GM19452 (cell line): Measurements from ENCODE around the gene ZEB2.

Source experiments
- ATAC-seq: cut with Tn5 transposase; IDR thresholded peaks from one replicate; pipeline ENCODE4 v1.9.1; 2021; ENCODE audit not compliant: unreplicated experiment

ZEB2 gene

DNA sequence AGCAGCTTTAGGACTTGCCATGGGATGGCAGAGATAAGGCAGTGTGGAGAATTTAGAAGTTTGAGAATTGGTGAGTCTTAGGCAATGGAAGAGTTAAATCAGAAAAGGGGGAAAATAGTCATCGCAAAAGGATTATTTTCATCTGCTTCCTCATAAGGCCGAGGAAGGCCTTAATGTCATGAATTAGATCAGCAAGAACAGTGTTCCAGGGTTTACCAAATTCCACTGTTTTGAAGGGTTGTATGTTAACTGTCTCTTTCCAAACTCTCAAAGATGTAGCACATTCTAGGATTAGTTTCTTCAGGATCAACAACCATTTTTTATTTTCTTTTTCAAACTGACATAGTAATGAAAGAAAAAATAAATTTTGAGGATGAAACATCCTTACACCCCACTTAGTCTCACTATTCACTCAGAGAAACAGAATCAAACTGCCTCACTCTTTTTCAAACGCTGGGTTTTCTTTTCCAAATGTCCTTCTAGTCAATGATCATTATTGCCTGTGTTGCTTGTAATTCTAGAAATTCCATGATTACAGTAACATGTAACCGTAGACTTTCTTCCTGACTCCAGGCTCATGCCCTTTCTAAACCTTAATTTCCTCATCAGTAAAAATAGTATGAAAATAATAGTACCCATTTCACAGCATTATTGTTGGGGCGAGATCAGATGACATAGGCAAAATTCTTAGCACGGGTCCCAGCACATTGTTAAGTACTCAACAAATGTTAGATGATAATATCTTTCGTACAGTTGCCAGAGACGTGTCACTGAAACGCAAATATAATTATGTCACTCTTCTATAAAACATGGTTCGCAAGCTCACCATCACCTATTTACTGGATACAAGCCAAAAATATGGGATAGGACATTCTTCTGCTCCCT lies 23.6 kb downstream of the ZEB2 start:
- no peak for ATAC-seq

DNA sequence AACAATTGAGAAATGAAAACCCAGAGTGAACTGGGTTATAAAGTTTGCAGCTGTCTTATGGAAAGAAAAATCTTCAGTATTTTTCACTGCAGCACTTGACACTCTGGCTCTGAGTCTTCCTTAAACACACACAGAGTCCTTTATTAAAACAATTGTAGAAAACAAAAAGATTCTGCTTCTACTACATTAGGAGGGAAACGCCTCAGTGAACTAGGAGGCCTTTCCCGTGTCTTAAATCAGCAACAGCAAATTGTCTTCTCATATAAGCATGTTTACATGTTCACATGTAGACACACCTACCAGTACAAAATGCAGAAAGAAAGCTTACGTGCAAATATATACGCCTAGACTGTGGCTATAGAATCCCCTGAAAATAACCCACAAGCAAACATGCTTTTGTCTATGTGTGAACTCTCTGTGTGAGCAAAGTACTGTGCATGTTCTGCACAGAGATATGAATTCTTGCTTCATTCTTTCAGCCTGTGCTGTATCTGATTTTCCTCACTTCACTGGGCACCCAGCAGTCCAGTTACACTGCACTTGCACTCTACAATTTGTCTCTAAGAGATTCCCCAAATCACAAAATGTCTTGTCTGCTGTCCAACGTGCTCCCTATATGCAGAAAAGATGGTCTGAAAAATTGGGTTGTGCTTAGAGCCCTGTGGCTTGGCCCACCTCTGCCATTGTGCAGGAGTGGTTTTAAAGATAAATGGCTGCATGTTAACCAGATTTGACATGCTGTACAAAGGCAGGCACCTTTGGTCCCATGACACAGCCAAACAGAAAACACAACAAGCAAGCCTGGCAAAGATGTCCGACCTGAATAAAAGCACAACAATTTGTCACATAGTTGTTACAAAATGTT lies 24.5 kb downstream of the ZEB2 start:
- no peak for ATAC-seq

DNA sequence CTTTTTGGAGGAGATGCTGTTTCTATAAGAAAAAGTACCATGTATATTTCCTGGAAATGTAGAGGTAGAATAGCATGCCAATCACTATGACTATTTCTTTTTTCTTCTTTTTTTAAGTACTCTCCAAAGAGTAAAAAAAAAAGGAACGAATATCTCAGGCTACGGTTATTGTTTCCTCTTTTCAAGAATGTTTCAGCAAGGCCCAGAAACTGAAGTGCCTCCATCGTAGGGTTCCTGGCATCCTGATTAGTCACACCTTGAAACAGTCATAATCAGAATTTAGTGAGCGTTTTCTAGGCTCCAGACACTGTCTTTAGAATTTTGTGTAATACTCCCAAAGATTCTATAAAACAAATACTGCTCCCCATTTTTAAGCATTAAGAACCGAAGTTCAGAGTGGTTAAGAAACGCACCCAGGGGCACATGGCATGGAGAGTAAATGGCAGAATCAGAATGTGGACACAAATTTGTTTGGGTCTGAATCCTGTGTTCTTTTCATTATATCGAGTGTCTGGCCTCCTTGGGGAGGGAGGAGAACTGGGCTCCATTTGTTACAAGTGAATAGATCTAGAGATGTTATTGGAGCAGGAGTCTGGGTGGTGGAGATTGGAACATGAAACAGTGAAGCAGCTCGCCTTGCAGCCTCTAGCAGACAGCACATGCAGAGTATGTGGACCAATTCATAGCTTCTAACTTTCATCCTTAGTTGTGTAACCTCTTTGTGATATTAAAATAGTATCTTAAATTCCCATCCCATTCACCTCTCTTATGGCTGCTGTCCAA lies 26.7 kb downstream of the ZEB2 start:
- ATAC-seq = no peak

DNA sequence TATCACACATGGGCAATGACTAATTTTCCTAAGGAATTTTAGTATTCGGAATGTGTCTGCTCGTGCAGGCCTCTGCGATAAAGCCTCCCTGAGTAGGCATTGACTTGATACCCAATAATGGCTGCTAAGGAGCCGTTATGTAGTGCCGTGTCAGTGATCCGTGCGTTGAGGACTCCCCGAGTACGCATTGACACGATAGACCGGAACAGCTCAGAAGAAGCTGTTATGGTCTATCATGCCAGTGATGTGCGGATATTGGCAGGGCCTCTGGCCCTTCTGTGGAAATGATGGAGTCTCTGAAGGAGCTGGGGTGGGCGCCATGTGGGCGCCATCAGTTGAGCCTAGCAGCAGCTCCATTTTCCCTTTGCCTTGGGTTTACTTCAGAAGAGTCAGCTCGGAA lies 29.1 kb downstream of the ZEB2 start:
- no peak for ATAC-seq

DNA sequence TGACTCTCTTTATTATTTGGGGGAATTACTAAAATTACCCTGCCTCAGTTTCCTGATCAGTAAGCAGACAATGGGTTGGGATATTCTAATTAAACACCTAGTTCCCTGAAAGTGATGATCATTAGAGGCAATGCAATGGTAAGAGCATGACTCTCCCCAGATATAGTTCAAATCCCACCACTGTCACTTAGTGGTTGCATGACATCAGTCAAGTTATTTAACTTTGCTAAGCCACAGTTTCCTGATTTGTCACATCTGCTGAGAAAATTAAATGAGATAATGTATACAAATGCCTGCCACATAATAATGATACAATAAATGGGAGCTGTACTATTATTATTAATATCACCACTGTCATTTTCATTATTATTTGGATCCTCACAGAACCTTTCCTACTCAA lies 29.9 kb downstream of the ZEB2 start:
- no peak for ATAC-seq

DNA sequence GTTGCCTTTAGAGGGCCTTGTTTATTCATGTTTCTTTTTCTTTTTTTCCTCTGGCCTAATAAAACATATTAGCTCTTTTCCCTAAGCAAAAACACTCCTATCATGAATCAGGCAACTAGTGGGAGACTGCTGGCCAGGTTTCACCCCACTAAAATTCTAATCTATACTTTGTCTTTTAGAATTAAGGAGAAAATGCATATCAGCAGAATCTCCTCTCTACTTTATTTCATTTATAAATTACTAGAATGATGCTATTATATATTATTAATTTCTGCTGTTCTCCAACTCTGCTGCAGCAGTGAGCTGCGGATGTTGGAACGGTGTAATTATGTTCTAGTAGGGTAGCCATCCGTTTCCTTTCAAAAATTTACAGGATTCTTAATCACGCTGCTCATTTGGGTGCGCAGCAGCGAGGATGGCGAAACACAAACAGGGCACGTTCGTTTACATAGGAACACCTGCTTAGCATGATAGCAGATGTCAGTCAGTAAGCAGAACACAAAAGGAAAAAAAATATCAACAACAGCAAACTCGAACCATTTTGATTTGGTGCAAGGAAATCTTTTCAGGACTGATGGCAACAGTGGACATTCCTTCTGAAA lies 30.5 kb downstream of the ZEB2 start:
- no peak for ATAC-seq

DNA sequence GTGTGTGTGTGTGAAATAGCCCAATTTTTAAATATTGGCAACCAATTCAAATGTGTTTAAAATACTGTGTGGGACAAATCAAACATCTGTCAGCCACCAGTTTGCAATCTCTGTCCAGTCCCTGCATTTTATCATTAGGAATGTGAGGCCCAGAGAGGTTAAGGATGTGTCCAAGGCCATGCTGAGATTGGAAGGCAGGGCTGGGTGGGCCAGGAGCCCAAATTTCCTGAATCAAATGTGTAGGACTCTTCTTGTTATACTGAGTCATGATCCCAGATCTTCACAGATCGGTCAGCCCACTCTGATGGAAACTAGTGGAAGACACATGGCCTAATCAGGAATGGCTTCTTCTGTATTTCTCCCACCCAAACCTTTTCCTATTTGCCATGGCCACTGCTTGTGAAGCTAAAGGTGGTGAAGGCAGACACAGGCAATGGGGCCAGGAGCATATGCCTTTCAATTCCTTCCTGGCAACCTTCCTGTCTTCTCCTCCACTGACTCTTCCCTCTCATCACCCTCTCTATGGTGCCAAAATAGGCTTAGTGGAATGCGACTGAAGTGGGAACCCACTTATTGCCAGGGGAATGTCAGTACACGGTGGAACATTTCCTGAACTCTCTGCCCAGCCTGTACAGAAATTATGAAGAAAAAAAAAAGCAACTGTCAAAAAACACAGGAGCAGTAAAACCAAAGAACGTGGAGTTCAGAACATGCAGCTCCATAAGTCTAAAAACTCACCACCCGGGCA lies 35.5 kb downstream of the ZEB2 start:
- no peak for ATAC-seq

DNA sequence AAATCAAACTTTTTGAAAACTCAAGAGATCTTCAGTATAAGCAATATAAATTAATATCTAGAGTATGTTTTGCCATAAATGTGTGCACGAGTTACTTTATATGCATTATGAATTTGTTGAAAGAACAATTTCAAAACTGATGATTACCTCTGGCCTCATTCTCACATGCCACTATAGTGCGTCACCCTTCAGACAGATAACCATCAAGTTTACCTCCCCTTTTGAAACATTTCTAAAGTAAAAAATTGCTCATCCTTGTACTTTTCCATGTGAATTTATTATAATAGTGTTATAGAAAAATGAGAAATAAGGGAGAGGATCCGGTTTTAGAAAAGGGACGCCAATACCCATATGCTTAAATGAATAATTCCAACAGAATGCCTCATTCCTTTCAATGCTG lies 38.3 kb downstream of the ZEB2 start:
- ATAC-seq = no peak

DNA sequence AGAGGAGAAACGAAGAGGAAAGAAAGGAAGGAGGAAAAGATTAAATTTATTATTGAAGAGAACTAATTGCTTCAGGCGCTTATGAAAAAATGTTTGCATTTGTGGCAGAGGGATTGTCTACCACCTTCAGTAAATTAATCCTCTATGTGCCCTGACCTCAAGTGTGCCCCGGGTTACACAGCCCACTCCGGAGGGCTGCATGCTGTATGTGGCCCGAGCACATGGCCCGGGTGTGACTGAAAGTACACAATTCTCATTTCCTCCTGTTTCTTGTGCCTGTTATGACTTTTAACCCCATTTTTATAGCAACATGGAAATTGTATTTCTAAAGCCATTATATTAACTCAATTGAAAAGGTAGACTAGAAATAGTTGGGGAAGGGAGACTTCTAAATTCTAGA lies 38.8 kb downstream of the ZEB2 start:
- no peak for ATAC-seq

DNA sequence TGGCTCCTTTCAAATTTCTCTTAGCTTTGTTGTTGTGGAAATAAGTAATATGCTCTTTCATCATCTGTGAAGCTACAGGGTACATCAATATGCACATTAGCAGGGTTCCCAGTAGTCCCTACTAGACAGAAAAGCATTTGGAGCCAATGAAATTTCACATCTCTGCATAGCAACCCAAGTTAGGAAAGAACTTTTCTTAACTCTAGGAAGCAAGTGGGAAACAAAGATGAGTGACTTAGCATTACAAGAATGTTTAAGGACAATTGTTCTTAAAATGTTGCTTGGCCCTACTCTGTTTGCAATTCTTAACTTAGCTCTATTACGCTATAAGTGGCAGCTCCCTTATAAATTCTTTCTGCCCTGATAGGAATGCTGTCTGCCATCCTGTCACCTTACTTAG lies 39.6 kb downstream of the ZEB2 start:
- ATAC-seq = no peak

DNA sequence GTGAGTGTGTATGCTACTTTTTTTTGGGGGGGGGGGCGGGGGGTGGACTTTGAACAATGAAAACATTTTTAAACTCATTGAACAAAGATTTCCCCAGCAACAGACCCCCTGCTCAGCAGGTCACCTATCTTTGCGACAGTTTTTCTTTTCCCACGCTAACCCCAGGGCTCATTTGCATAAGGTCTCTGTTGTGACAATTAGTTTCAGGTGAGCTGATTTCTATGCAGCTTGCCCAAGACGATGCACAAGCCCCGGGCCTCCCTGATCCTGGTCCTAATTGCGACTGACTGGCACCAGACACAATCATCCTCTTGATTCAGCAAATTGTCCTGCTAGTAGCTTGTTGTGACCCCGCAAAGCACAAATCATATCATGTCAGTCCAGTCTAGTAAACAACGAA lies 40.3 kb downstream of the ZEB2 start:
- no peak for ATAC-seq

DNA sequence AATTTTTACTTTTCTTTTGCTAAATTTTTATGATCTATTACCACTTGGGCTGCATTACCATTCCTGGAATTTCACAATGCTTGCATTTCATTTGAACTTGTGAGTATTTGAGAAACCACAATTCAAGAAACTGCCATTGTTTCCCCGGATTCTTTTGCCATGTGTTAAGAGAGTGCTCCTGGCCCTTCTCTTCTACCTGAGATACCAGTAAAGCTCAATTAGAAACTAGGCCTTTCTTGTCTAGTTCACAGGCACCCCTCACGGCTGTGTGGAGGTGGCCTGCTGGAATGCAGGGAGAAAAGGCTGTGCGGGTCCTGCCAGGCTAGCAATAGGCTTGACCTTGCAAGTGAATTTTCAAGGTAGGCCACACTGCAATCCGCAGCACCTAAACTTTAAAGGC lies 40.8 kb downstream of the ZEB2 start:
- ATAC-seq = no peak

DNA sequence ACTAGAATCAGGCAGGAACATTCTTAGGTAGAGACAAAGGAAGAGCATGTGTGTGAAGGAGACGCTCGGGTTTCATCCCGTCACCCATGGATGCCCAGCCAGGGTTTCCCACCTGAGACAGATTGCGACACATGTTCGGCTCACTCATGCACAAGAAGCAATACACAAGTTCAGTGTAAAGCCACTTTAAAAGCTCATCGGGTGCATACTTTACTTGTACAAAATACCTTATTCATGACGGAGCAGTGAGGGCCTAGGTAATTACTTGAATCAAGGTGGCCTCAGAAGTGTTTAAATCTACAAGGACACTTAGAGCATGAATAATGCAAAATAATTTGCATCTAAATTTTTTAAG lies 42.0 kb downstream of the ZEB2 start:
- no peak for ATAC-seq

DNA sequence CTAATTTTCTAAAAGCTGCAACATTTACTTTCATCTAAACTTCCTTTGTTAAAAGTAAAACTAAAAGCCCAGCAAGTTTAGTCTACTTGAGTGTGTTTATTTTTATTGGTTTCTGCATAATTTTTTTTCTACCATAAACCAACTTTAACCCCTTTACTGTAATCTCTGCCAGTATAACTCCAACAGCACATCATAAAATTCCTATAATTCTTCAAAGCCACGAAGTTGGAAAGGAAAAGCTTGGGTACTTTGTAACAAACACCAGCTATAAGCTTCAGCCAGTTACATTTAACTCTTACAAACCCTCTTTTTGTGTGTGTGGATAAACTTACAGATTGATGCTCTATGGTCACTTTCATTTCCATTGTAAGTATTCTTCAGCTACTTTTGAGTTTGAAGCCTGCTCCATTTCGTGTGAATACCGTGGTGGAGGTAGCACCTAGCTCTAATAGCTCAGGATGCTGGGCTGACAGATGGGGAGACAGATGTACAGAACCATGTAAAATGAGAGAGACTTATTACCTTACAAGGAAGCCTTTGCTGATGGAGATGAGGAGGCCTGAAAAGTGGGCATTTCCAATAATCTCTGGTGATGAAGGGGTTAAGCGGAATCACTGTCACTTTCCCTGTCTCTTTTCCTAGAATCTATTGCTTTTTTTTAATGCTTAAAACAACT lies 42.5 kb downstream of the ZEB2 start:
- no peak for ATAC-seq

DNA sequence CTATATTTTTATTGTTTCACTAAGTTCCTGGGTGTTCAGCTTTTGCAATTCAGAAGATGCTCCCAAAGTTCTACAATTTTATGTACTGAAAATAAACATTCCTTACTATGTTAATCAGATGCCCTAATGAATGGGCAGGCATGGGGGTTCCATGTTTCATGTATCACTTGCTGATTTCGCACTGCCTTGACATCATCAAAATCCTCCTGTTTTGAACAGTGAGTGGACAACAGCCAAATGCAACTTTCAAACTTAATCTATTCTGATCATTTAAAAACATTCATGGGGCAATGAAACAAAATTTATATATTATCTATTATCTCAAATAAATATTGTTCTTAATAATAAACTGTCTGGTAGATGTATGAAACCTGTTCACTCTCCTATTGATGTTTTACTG lies 43.2 kb downstream of the ZEB2 start:
- no peak for ATAC-seq

DNA sequence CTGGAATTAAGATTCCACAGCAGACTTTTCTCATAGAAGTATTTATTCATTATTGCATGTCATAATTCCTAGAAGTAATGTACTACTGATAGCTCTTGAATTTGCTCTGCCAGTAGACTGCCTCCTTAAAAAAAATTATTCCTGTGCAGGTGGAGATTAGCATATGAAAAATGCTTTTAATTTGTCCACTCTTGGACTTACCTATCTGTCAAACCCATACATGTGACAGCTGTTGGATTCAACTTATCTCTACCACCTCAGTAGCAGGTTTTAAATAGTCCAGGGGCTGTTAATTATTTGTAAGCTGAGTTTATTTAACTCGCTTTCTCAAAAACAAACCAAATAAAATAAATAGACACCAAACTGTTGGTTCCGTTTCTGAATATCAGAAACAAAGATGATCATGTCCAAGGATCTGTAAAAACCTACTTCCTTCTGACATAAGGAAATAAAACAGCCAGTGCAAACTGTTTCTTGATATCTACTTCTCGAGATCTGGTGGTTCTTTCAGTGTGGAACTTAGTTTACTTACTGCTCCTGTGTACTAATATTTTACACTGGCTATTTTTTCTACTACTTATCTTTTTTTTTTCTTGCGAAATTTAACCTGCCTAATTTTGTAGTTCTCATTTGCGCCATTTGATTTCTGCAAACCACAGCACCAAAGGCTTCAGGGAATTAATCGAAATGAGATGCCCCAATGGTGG lies 44.2 kb downstream of the ZEB2 start:
- ATAC-seq = no peak

DNA sequence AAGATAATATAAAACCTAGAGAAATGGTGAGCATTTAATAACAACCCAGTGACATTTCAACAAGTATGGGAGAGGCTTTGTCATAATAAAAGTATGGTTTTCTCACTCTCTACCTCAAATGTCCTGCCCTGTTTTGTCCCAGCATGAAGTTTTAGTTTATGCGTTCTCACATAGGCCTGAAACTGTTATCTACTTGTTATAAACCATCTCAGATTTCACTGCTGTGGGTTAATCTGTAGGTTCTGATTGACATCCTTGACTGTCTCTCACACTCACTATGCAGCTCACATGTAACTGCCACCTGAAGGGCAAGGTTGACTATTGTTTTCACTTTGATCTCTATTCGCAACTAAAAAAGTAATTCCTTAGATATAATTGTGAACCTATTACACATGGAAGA lies 44.9 kb downstream of the ZEB2 start:
- ATAC-seq = peak; percentile 31

DNA sequence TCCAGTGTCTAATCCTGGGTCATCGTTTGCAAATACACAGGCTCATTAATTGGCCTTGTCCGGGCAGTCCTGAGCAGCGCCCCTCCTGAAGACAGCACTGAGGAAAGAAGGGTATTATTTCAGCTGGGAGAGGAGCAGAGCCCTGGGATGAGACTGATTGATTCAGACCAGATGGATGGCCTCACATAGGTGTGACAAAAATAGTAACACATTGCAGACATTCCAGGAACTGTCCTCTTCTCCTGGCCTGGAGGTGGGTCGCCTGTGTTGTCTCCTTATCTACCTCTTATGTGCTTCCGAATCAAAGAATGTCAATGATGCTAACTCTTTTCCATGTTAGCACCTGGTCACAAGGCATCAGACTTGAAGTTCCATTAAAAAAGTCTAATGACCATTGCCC lies 45.9 kb downstream of the ZEB2 start:
- ATAC-seq = no peak

DNA sequence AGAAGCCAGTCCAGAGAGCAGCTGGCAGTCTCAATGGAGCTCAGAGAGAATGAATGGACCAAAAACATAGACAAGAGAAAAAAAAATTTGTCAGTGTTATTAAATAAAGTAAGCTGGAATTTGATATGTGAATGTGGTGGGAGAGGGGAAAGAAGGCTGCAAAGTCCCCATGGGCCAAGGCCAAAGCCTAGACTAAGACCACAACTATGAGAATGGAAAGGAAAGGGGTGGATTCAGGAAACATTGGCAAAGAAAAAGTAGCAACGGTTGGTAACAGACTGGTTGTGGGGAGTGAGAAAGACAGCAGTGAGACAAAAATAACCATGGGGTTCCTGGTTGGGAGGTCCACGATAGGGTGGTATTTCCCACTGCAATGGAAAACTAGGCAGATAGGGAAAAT lies 47.0 kb downstream of the ZEB2 start:
- ATAC-seq = no peak
